Thyroid gland (tissue), 4 donors: Measurements from ENCODE around the gene GNPDA1. TPM values are rescaled to one million over a fixed set of nuclear protein-coding genes. Genes with fewer than 3 reads are reported as not detected.
"Not testable (repeated sequence)": the region's sequence is repeated elsewhere in the genome, so short reads cannot be mapped to it uniquely, and the experiment has no call there.

Source experiments
- DNase-seq, 2 donors: peaks; one replicate each; pipeline ENCODE4 v3.0.0-alpha.2; 2019
- H3K27ac ChIP-seq, 3 donors: fragments of 200-600 bp; sonication (generic); 1 replicate in 2 of 3; 2 replicates in 1 of 3; pipeline ENCODE4 v1.5.1; 2016 to 2019; ENCODE audit warnings: mild to moderate bottlenecking in 1 of 3, moderate library complexity in 1 of 3
- H3K27me3 ChIP-seq: fragments of 200-600 bp; sonication (generic); one replicate; pipeline ENCODE4 v1.5.1; 2019
- H3K36me3 ChIP-seq, 2 donors: fragments of 200-600 bp; sonication (generic); one replicate each; pipeline ENCODE4 v1.5.1; 2016 to 2019
- H3K4me1 ChIP-seq, 2 donors: fragments of 200-600 bp; sonication (generic); one replicate each; pipeline ENCODE4 v1.5.1; 2017 to 2019
- H3K4me3 ChIP-seq, 3 donors: fragments of 200-600 bp; sonication (generic); replicated peaks in 1 of 3; 1 replicate in 2 of 3; 2 replicates in 1 of 3; pipeline ENCODE4 v1.5.1; 2016; ENCODE audit warnings: mild to moderate bottlenecking in 1 of 3
- H3K9me3 ChIP-seq: fragments of 200-600 bp; sonication (generic); one replicate; pipeline ENCODE4 v1.5.1; 2017
- CTCF ChIP-seq, 6 experiments: fragments of 200-600 bp in 3 of 6; fragments of 450-650 bp in 3 of 6; sonication (generic) in 3 of 6; IDR thresholded peaks; one replicate each; pipeline ENCODE4 v1.5.1; 2016 to 2019; ENCODE audit warnings: antibody characterized with exemption in 6 of 6, mild to moderate bottlenecking in 2 of 6, inconsistent platforms in 1 of 6, moderate library complexity in 1 of 6
- POLR2A ChIP-seq, 2 donors: fragments of 450-650 bp; IDR thresholded peaks; one replicate each; pipeline ENCODE4 v1.6.1; 2017; ENCODE audit warnings: antibody characterized with exemption in 2 of 2, mild to moderate bottlenecking in 2 of 2, moderate library complexity in 1 of 2
- WGBS, 2 donors: methylation state at CpG; one replicate each; pipeline ENCODE4 v1.1.5; 2017; 5-methylcytosine and 5-hydroxymethylcytosine counted together
- intact Hi-C: fragments of 100-400 bp; cut with DNase I; formaldehyde crosslinking; loops from one replicate; pipeline ENCODE4 v1.15.1; 2023
- total RNA-seq, 4 donors: library from RNA; depleted of rRNA; stranded (reverse); fragments of >200 nt; gene quantifications; one replicate each; pipeline ENCODE4 v1.2.3, GENCODE V29; 2016

The GNPDA1 gene
- total RNA-seq, 4 donors from 2014 or later, result 28.8 to 56.3 (median 45.8) TPM

GRCh38 chr5:142040285-142040684 is 27.5 kb upstream of the GNPDA1 start:
- DNase-seq, result no peak
- Histone ChIP-seq H3K4me3 (no peak overlapping the region), H3K9me3 (no peaks in the 10 kb centered on the region), H3K36me3 (no peaks in the 10 kb centered on the region), H3K4me1 (no peaks in the 10 kb centered on the region), H3K27me3 (no peaks in the 10 kb centered on the region), H3K27ac (no peak overlapping the region)
- TF ChIP-seq POLR2A (IDR thresholded peaks at IDR 0.05) (no peak), CTCF (IDR thresholded peaks at IDR 0.05) (no peak)
- intact Hi-C loops, result no loop called here
- 93 to 100% methylated on average over 2 of the region's 2 CpGs for WGBS, 2 donors

GRCh38 chr5:142038735-142039134 is 25.9 kb upstream of the GNPDA1 start:
- Histone ChIP-seq H3K9me3 (no peaks in the 10 kb centered on the region), H3K36me3 (no peaks in the 10 kb centered on the region), H3K4me1 (no peaks in the 10 kb centered on the region), H3K27ac (no peak overlapping the region), H3K27me3 (no peaks in the 10 kb centered on the region), H3K4me3 (no peak overlapping the region)
- intact Hi-C loops, result no loop called here
- no peak for TF ChIP-seq POLR2A (IDR thresholded peaks at IDR 0.05)
- no peak for TF ChIP-seq CTCF (IDR thresholded peaks at IDR 0.05)
- WGBS, 2 donors, result 98 to 99% methylated on average over 2 of the region's 2 CpGs
- no peak for DNase-seq

GRCh38 chr5:142037599-142037998 is 24.8 kb upstream of the GNPDA1 start:
- H3K4me3 ChIP-seq, intact Hi-C loops, H3K9me3 ChIP-seq, H3K27ac ChIP-seq, DNase-seq, H3K4me1 ChIP-seq, H3K27me3 ChIP-seq, H3K36me3 ChIP-seq: not testable (repeated sequence)
- 96 to 98% methylated on average over 3 of the region's 3 CpGs for WGBS, 2 donors

- no peak overlapping the region for H3K27ac ChIP-seq
- 89 to 95% methylated on average over 10 to 13 of the region's 13 CpGs for WGBS, 2 donors
- intact Hi-C loops, result no loop called here
- H3K9me3 ChIP-seq, result no peaks in the 10 kb centered on the region
- H3K4me1 ChIP-seq, result no peaks in the 10 kb centered on the region
- no peak for TF ChIP-seq CTCF (IDR thresholded peaks at IDR 0.05)
- no peak for TF ChIP-seq POLR2A (IDR thresholded peaks at IDR 0.05)
- H3K36me3 ChIP-seq, result no peaks in the 10 kb centered on the region
- H3K4me3 ChIP-seq, result no peak overlapping the region
- H3K27me3 ChIP-seq, result no peaks in the 10 kb centered on the region
- no peak for DNase-seq
Measured at GRCh38 chr5:142036918-142037317, 24.1 kb upstream of the GNPDA1 start.

GRCh38 chr5:142034994-142035393 is 22.2 kb upstream of the GNPDA1 start:
- Histone ChIP-seq H3K4me1 (no peaks in the 10 kb centered on the region), H3K4me3 (no peak overlapping the region), H3K27me3 (no peaks in the 10 kb centered on the region), H3K27ac (no peak overlapping the region), H3K36me3 (no peaks in the 10 kb centered on the region), H3K9me3 (no peaks in the 10 kb centered on the region)
- no peak for DNase-seq
- TF ChIP-seq POLR2A (IDR thresholded peaks at IDR 0.05) (no peak), CTCF (IDR thresholded peaks at IDR 0.05) (no peak)
- intact Hi-C loops, result no loop called here

GRCh38 chr5:142033632-142034567 is 21.1 kb upstream of the GNPDA1 start:
- H3K4me1 ChIP-seq, H3K36me3 ChIP-seq, H3K27me3 ChIP-seq, DNase-seq, H3K4me3 ChIP-seq, intact Hi-C loops, H3K9me3 ChIP-seq, H3K27ac ChIP-seq: not testable (repeated sequence)
- WGBS, 2 donors, result 91 to 92% methylated on average over 15 of the region's 15 CpGs
